Activated naive CD8-positive, alpha-beta T cell (primary cell): ENCODE measurements around the gene IPO11.
"Not testable (repeated sequence)": the region's sequence is repeated elsewhere in the genome, so short reads cannot be mapped to it uniquely, and the experiment has no call there.

ENCODE experiments used
- H3K27ac Mint-ChIP-seq: one replicate; pipeline ENCODE4 v1.8.0; 2021; ENCODE audit warnings: mixed read lengths
- H3K27me3 Mint-ChIP-seq: one replicate; pipeline ENCODE4 v1.8.0; 2021; ENCODE audit warnings: mixed read lengths
- H3K36me3 Mint-ChIP-seq: one replicate; pipeline ENCODE4 v1.8.0; 2021; ENCODE audit warnings: mixed read lengths
- H3K4me1 Mint-ChIP-seq: one replicate; pipeline ENCODE4 v1.8.0; 2021; ENCODE audit warnings: low read depth, mixed read lengths
- H3K4me3 Mint-ChIP-seq: one replicate; pipeline ENCODE4 v1.8.0; 2021; ENCODE audit warnings: mild to moderate bottlenecking, mixed read lengths
- H3K9me3 Mint-ChIP-seq: one replicate; pipeline ENCODE4 v1.8.0; 2021; ENCODE audit warnings: low read depth, mixed read lengths

The IPO11 gene

GRCh38 chr5:62640446-62640845, 227.9 kb downstream of the IPO11 start:
- no peak overlapping the region for H3K27ac Mint-ChIP-seq
- H3K36me3 Mint-ChIP-seq: peaks cover 18% of the 10 kb centered on the region
- H3K27me3 Mint-ChIP-seq: no peaks in the 10 kb centered on the region
- no peaks in the 10 kb centered on the region for H3K4me1 Mint-ChIP-seq
- H3K4me3 Mint-ChIP-seq: no peak overlapping the region
- H3K9me3 Mint-ChIP-seq: no peaks in the 10 kb centered on the region

GRCh38 chr5:62642468-62642867, 229.9 kb downstream of the IPO11 start:
- Mint-ChIP-seq H3K27ac (no peak overlapping the region), H3K4me1 (no peaks in the 10 kb centered on the region), H3K4me3 (no peak overlapping the region), H3K36me3 (peaks cover 18% of the 10 kb centered on the region), H3K27me3 (no peaks in the 10 kb centered on the region), H3K9me3 (no peaks in the 10 kb centered on the region)

- Mint-ChIP-seq H3K9me3 (no peaks in the 10 kb centered on the region), H3K27me3 (no peaks in the 10 kb centered on the region), H3K27ac (no peak overlapping the region), H3K36me3 (peaks cover 14% of the 10 kb centered on the region), H3K4me1 (no peaks in the 10 kb centered on the region), H3K4me3 (no peak overlapping the region)
Measured at GRCh38 chr5:62643556-62644451, 231.2 kb downstream of the IPO11 start.

- Mint-ChIP-seq H3K27ac (no peak overlapping the region), H3K27me3 (no peaks in the 10 kb centered on the region), H3K4me1 (no peaks in the 10 kb centered on the region), H3K9me3 (no peaks in the 10 kb centered on the region), H3K36me3 (peaks cover 16% of the 10 kb centered on the region), H3K4me3 (no peak overlapping the region)
Measured at GRCh38 chr5:62645223-62645622, 232.7 kb downstream of the IPO11 start.

- no peaks in the 10 kb centered on the region for H3K9me3 Mint-ChIP-seq
- no peak overlapping the region for H3K4me3 Mint-ChIP-seq
- H3K27me3 Mint-ChIP-seq: no peaks in the 10 kb centered on the region
- H3K36me3 Mint-ChIP-seq: peaks cover 16% of the 10 kb centered on the region
- no peak overlapping the region for H3K27ac Mint-ChIP-seq
- no peaks in the 10 kb centered on the region for H3K4me1 Mint-ChIP-seq
Measured at GRCh38 chr5:62647241-62647640, 234.7 kb downstream of the IPO11 start.

- H3K36me3 Mint-ChIP-seq: peaks cover 16% of the 10 kb centered on the region
- no peak overlapping the region for H3K4me3 Mint-ChIP-seq
- H3K9me3 Mint-ChIP-seq: no peaks in the 10 kb centered on the region
- H3K4me1 Mint-ChIP-seq: no peaks in the 10 kb centered on the region
- H3K27ac Mint-ChIP-seq: no peak overlapping the region
- H3K27me3 Mint-ChIP-seq: no peaks in the 10 kb centered on the region
Measured at GRCh38 chr5:62649025-62649424, 236.5 kb downstream of the IPO11 start.

- no peaks in the 10 kb centered on the region for H3K9me3 Mint-ChIP-seq
- peak overlapping the region; percentile 8 for H3K27ac Mint-ChIP-seq
- H3K4me3 Mint-ChIP-seq: no peak overlapping the region
- H3K36me3 Mint-ChIP-seq: peaks cover 16% of the 10 kb centered on the region
- H3K27me3 Mint-ChIP-seq: no peaks in the 10 kb centered on the region
- H3K4me1 Mint-ChIP-seq: no peaks in the 10 kb centered on the region
Measured at GRCh38 chr5:62649476-62650113, 237.0 kb downstream of the IPO11 start.

GRCh38 chr5:62650197-62650596, 237.6 kb downstream of the IPO11 start:
- Mint-ChIP-seq H3K27me3 (no peaks in the 10 kb centered on the region), H3K27ac (no peak overlapping the region), H3K9me3 (no peaks in the 10 kb centered on the region), H3K36me3 (peaks cover 12% of the 10 kb centered on the region), H3K4me3 (no peak overlapping the region), H3K4me1 (no peaks in the 10 kb centered on the region)

- peaks cover 9% of the 10 kb centered on the region for H3K36me3 Mint-ChIP-seq
- H3K4me3 Mint-ChIP-seq: no peak overlapping the region
- H3K27me3 Mint-ChIP-seq: no peaks in the 10 kb centered on the region
- no peak overlapping the region for H3K27ac Mint-ChIP-seq
- H3K9me3 Mint-ChIP-seq: no peaks in the 10 kb centered on the region
- no peaks in the 10 kb centered on the region for H3K4me1 Mint-ChIP-seq
Measured at GRCh38 chr5:62652225-62652624, 239.7 kb downstream of the IPO11 start.

- no peaks in the 10 kb centered on the region for H3K4me1 Mint-ChIP-seq
- no peak overlapping the region for H3K4me3 Mint-ChIP-seq
- peaks cover 9% of the 10 kb centered on the region for H3K36me3 Mint-ChIP-seq
- peaks cover 5% of the 10 kb centered on the region for H3K9me3 Mint-ChIP-seq
- H3K27ac Mint-ChIP-seq: no peak overlapping the region
- no peaks in the 10 kb centered on the region for H3K27me3 Mint-ChIP-seq
Measured at GRCh38 chr5:62653001-62653863, 240.7 kb downstream of the IPO11 start.

- Mint-ChIP-seq H3K9me3 (peaks cover 11% of the 10 kb centered on the region), H3K27me3 (no peaks in the 10 kb centered on the region), H3K36me3 (peaks cover 9% of the 10 kb centered on the region), H3K4me1 (no peaks in the 10 kb centered on the region), H3K27ac (no peak overlapping the region), H3K4me3 (no peak overlapping the region)
Measured at GRCh38 chr5:62653864-62654575, 241.5 kb downstream of the IPO11 start.

GRCh38 chr5:62657772-62658171, 245.2 kb downstream of the IPO11 start:
- not testable (repeated sequence) for H3K27ac Mint-ChIP-seq, H3K27me3 Mint-ChIP-seq, H3K4me3 Mint-ChIP-seq, H3K36me3 Mint-ChIP-seq, H3K4me1 Mint-ChIP-seq
- H3K9me3 Mint-ChIP-seq: peaks cover 12% of the 10 kb centered on the region

GRCh38 chr5:62661126-62661525, 248.6 kb downstream of the IPO11 start:
- Mint-ChIP-seq H3K27ac (no peak overlapping the region), H3K4me1 (no peaks in the 10 kb centered on the region), H3K27me3 (no peaks in the 10 kb centered on the region), H3K4me3 (no peak overlapping the region), H3K36me3 (no peaks in the 10 kb centered on the region), H3K9me3 (peaks cover 12% of the 10 kb centered on the region)

GRCh38 chr5:62662521-62662920, 250.0 kb downstream of the IPO11 start:
- no peaks in the 10 kb centered on the region for H3K4me1 Mint-ChIP-seq
- H3K27me3 Mint-ChIP-seq: no peaks in the 10 kb centered on the region
- H3K36me3 Mint-ChIP-seq: no peaks in the 10 kb centered on the region
- no peak overlapping the region for H3K4me3 Mint-ChIP-seq
- H3K27ac Mint-ChIP-seq: no peak overlapping the region
- H3K9me3 Mint-ChIP-seq: peaks cover 12% of the 10 kb centered on the region
